Right hindlimb (tissue), 1 donor: Measurements from ENCODE around the gene ULK4.
"Not testable (repeated sequence)": the region's sequence is repeated elsewhere in the genome, so short reads cannot be mapped to it uniquely, and the experiment has no call there.

Source experiments
- DNase-seq: peaks from one replicate; pipeline ENCODE4 v3.0.0-alpha.2; 2018

Gene ULK4

GRCh38 chr3:41477399-41478014, 484.4 kb downstream of the ULK4 start:
- no peak for DNase-seq

- DNase-seq, result no peak
Measured at GRCh38 chr3:41469083-41469482, 492.8 kb downstream of the ULK4 start.

DNA sequence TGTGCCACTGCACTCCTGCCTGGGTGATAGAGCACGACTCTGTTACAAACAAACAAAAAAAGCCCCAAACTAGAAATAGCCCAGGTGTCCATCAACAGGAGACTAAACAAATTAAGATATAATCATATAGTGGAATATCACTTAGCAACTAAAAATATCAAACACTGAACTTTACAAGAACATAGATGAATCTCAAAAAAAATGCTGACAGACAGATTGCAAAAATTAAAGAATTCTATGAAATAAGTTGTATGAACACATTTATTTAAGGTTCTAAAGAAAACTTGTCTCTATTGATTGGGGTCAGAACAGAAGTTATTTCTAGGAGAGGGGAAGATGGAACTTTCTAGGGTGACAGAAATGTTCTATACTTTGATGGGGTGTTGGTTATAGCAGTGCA, 494.4 kb downstream of the ULK4 start:
- no peak for DNase-seq

- DNase-seq, result no peak
Measured at GRCh38 chr3:41464858-41465257, 497.0 kb downstream of the ULK4 start.

DNA sequence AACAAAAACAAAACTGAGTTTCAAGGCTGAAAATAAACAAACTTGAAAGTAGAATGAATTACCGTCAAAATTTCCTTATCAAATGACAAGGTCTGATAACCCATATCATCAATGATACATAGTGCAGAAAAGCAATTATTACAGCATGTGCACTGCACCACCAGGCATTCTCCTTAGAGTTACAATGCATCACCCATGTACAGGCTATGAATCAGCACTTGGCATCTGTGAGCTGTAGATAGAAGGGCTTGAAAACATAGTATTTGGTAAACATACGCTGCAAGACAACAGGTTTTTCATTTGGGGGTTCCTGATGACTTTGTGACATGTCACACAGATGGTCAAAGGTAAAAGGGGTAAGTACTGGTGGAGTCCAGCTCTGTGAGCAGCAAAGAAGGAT, 497.5 kb downstream of the ULK4 start:
- DNase-seq, result no peak

DNA sequence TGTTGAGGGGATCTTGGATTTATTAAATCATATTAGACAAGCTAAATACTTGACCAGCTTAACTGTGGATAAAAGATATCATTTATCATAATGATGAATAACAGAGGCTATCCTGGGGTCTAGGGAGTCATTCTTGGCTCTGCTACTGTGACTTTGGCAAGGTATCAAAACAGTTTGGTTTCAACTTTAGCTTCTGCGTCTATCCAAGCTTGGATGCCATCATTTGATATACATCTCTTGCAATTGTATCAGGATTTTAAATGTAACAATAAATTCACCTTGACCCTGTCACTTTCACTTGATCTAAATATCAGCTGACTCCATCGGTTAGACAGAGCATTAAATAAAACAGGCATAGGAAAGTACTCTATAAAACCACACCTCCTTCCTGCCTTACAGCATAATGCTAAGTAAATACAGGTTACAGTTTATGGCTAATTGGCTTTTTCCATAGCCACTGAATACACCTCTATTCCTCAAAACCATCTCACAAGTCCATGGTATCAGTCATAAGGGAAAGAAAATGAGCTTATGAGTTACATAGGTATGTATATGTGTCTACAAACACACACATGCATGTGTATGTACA, 499.7 kb downstream of the ULK4 start:
- no peak for DNase-seq

DNA sequence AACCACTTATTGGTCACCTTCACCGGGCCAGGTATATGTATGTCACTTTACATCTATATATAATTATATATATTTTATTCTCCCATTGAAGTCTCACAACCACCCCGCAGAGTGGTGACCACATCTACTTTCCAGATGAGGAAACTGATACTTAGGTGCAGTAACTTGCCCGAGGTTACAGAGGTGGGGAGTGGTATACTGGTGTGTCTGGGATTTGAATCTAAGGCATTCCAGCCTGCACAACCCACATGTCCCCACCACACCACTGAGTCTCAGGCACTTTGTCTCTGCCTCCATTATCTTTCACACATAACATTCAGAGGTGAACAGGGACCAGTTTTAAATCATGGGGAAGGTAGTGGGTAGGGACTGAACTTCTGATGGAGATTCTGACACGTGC, 501.2 kb downstream of the ULK4 start:
- DNase-seq, result no peak

DNA sequence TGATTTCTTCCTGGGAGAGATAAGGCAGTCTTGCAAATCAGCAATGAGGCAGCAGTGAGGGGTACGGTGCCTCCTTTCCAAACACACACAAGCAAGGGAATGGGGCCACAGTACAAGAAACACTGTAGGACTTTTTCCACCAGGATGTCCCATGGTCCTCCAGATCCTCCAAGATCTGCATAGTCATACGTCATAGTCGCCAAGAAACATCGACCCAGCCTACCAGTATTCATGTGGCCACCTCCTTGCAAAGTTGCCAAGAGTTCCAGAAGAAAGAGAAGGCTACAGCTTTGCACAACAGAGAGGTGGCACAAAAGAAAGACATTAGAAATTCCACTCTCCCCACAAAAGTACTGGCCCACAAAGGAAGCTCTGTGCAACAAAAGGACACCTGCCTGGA, 504.7 kb downstream of the ULK4 start:
- DNase-seq, result no peak

GRCh38 chr3:41456162-41456561, 505.7 kb downstream of the ULK4 start:
- DNase-seq, result no peak

- DNase-seq, result not testable (repeated sequence)
Measured at GRCh38 chr3:41453618-41454017, 508.3 kb downstream of the ULK4 start.

GRCh38 chr3:41450416-41451231, 511.3 kb downstream of the ULK4 start:
- DNase-seq, result no peak

- no peak for DNase-seq
Measured at GRCh38 chr3:41448396-41448795, 513.5 kb downstream of the ULK4 start.

- DNase-seq, result no peak
Measured at GRCh38 chr3:41447701-41448100, 514.2 kb downstream of the ULK4 start.

DNA sequence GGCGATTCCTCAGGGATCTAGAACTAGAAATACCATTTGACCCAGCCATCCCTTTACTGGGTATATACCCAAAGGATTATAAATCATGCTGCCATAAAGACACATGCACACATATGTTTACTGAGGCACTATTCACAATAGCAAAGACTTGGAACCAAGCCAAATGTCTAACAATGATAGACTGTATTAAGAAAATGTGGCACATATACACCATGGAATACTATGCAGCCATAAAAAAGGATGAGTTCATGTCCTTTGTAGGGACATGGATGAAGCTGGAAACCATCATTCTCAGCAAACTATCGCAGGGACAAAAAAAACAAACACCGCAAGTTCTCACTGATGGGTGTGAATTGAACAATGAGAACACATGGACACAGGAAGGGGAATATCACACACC, 515.6 kb downstream of the ULK4 start:
- DNase-seq, result not testable (repeated sequence)

DNA sequence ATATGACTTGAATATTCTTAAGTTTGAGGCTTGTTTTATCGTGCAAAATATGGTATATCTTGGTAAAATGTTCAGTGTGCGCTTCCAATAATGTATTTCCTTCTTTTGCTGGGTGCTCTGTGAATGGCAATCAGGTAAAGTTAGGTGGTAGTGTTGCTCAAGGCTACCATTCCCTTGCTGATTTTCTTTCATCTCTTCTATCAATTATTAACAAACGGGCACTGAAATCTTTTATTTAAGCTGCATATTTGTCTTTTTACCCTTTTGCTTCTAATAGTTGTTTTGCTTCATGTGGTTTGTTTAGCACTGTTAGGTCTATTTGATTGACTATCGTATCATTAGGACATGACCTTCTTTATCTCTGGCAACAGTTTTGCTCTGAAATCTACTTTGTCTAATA, 520.3 kb downstream of the ULK4 start:
- no peak for DNase-seq

- DNase-seq, result no peak
Measured at GRCh38 chr3:41441139-41441538, 520.8 kb downstream of the ULK4 start.

- no peak for DNase-seq
Measured at GRCh38 chr3:41436983-41437382, 524.9 kb downstream of the ULK4 start.

- DNase-seq, result no peak
Measured at GRCh38 chr3:41434781-41435180, 527.1 kb downstream of the ULK4 start.

DNA sequence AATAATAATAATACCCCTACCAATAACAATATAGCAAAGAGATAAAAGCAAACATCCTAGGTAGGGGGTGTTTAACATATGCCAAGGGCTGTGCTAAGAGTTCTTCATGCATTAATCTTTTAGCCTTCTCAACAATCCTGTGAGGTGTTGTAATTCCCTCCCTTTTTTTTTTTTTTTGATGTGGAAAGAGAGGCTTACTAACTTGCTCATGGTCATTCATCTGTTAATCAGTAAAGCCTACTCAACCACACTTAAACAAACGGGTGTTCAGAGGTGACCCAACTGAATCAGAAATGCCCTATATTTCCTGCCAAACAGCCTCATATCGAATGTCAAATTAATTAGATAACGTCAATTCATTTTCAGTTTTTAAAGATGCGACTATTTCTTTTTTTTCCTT, 530.5 kb downstream of the ULK4 start:
- DNase-seq, result no peak

- no peak for DNase-seq
Measured at GRCh38 chr3:41430886-41431285, 531.0 kb downstream of the ULK4 start.

- DNase-seq, result no peak
Measured at GRCh38 chr3:41430391-41430790, 531.5 kb downstream of the ULK4 start.

DNA sequence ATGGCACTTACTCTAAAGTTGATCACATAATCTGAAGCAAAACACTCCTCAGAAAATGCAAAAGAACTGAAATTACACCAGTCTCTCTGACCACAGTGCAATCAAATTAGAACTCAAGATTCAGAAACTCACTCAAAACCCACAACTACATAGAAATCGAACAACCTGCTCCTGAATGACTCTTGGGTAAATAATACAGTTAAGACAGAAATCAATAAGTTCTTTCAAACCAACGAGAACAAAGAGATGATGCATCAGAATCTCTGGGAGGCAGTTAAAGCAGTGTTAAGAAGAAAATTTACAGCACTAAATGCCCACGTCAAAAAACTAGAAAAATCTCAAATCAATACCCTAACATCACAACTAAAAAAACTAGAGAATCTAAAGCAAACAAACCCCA, 535.4 kb downstream of the ULK4 start:
- DNase-seq, result no peak

GRCh38 chr3:41424543-41425300, 537.2 kb downstream of the ULK4 start:
- no peak for DNase-seq

DNA sequence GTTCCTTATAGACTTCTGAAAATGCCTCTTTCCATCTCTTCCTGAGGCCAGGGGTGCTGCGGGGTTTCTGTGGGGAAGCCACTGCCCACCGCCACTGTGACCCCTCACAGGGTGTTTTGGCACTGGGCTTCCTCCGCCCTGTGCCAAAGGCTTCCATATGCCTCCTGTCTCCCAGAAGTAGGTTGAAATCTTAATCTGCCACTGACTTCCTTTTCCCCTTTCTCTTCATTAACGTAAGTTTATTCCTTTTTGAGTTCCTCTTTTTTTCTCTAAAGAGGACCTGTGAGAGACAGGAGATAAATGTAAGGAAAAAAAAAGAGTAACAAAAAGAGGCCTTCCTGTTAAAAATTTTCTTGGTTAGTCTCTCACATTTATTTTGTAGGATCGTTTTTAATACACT, 542.1 kb downstream of the ULK4 start:
- DNase-seq, result no peak
